GM19463 (cell line): ENCODE measurements around the gene TAGLN2.
A peak's percentile ranks its signal among the peaks of the same experiment; 100 is the strongest.

Experiments
- ATAC-seq: cut with Tn5 transposase; IDR thresholded peaks from one replicate; pipeline ENCODE4 v1.9.1; 2021; ENCODE audit warnings: mild to moderate bottlenecking, moderate library complexity; ENCODE audit not compliant: unreplicated experiment

TAGLN2 gene

DNA sequence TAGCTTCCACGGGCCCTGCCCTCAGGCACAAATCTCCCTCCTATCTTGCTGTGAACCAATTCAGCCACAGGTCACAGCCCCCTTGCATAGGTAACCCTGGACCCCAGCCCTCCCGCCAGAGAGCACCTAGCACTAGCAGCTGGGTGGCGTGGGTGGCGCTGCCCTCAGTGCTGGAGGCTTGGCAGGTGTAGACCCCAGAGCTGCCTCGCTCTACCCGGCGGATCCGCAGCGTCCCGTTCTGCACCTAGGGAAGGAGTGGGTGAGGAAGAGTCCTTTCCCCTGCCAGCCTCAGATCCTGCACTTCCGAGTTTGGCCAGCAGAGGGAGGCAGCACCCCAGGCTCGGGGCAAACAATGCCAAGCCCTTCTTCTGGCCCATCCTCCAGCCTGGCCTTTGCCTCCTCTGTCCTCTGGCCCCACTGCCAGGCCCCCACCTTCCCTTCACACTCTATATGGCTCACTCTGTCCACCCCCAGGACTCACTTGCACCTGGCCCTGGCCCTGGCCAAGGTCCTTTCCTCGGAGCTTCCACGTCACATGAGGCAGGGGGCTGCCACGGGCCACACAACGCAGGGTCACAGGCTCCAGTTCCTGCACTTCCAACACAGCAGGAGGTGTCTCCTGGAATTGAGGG, 11.1 kb upstream of the TAGLN2 start:
- ATAC-seq = no peak

- no peak for ATAC-seq
These were observed 10.5 kb upstream of the TAGLN2 start for GRCh38 chr1:159935719-159936272.

GRCh38 chr1:159935305-159935704, 10.0 kb upstream of the TAGLN2 start:
- ATAC-seq = no peak

DNA sequence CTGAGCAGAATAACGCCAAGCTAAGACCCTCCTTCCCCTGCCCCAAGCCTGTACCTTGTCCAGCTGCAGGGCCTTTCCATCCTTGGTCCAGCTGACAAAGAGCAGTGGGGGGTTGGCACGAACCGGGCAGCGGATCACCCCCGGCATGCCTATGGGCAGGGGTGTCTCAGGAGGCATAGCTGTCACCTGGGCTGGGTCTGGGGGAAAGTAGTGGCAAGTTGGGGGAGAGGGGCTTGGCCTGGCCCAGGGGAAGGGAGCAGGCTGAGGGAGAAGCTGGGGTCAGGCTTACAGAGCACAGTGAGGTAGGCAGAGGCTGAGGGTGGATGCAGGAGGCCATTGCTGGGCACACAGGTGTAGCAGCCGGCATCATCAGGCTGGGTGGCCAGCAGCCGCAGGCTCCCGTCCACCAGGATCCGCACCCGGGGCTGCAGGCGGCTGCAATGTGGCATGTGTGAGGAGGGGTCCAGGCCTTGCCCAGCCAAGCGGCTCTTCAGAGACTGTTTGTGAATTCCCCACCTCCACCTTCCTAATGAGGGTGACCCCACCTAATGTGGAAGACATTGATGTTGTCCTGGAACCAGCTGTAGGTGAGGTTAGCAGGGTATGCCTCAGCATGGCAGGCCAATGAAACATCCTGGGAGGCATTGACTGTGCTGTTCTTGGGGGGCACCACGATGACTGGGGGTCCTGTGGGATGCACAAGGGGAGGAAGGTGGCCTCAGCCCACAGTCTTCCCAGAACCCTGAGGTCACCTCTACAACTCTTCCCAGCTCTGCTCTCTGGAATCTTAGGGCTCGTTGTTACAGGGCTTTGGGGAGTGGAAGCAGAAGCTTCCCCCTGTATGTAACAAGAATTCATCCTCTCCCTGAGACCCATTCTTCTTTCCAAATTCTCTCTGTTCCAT, 9.1 kb upstream of the TAGLN2 start:
- ATAC-seq = no peak

GRCh38 chr1:159933347-159933746, 8.0 kb upstream of the TAGLN2 start:
- no peak for ATAC-seq

GRCh38 chr1:159932296-159933285, 7.3 kb upstream of the TAGLN2 start:
- ATAC-seq = no peak

- ATAC-seq = no peak
These were observed 6.5 kb upstream of the TAGLN2 start for GRCh38 chr1:159931795-159932173.

DNA sequence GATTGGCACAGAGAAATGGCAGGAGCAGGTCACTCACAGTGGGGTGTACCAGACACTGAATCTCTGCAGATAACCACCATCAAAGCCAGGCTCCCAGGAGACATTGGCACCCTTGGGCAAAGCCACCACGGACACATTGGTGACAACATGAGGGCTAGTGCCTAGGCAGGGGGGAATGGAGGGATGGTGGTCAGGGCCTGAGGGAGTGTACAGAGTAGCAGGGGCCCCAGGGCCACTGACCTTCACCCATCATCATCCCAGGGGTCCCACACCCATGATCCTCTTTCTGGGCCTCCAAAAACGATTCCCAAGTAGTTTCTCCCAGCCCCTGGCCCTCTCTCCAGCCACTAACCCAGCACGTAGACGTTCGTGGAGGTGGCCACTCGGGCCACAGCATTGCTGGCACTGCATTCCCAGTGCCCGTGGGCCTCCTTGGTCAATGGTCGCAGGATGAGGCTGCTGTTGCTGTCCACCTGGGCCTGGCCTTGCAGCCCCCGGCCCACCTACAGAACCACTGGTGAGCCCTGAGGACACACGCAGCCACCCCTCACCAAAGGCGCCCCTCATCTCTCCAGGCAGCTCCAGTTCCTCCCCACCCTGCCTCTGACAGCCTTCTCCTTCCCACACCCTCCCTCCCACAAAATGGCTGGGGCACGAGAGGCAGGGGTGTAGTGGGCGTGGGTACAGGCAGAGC, 5.9 kb upstream of the TAGLN2 start:
- no peak for ATAC-seq

- no peak for ATAC-seq
These were observed 5.3 kb upstream of the TAGLN2 start for GRCh38 chr1:159930634-159931033.

DNA sequence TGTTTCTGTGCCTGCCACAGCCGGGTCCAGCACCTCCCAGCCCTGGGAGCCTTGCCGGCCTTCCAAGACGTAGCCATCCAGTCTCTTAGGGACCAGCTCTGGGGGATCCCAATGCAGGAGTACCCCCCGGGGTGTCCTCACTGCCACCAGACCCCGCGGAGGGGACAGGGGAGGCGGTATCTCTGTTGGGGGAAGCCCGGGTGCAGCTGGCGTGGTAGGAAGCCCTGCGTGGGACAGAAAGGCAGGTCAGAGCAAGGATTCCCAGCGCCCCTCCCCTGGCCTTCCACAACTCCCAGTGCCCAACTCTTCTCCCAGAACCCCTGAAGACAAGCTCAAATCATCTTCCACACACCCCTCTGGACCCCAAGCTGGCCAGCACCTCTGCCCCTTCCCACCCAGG, 4.9 kb upstream of the TAGLN2 start:
- no peak for ATAC-seq

DNA sequence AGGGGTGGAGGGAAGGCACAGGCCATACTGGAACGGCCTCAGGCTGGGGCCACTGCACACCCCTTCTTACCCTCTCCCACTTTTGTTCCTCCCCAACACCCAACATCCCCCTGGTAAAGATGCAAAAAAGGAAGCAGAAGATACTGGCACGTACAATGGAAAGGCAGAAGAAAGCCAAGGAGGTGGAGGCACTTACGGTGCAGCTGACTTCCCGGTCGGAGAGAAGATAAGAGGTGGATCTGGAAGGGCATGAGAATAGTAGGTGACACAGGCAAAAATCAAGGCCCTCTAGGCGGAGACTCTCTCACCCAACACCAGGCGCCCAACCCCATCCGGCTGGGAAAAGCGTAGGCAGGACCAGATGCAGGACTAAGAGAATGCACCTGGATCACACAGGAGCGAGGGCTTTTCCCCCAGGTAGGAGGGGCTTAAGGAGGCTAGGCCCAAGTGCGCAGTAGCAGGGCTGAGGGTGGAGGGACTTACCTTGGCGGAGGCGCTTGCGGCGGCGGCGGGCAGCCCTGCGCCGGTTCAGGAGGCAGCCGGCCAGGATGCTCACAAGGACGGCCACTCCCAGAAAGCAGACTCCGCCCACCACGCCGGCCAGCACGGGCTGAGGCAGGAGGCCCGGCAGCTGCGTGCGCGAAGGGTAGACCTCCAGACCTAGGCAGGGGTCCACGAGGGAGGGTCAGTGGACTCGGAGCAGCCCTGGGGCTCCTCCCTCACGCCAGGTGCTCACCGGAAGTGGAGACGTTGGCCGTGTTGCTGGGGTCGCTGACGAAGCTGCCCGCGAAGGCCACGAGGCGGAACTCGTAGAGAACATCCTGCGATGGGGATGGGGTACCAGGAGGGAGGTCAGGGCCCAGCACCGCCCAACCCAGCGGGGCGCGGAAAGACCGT, 4.1 kb upstream of the TAGLN2 start:
- no peak for ATAC-seq

DNA sequence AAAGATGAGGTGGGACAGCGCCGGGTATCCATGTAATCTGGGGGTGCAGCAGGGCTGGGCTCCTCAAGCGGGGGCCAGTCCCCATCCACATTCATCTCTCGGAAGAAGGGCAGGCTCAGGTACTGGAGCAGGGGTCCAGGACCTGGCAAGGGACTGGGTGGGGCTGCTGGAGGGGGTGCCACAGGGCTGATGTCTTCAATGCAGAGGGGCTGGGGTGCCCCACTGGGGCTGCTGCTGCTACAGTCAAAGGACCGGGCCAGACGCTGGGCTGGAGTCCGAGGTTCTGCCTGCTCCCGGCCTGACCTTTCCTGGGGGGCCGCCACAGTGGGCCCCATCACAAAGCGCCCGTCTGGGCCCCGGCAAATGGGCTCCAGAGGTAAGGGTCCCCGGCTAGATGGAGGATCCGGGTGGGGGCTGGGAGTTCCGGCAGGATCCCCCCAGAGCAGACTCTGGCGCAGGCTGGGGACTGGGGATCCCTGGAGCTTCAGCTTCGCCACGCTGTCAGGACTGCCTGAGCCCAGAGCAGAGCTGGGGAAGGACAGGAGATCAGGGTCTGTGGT, 3.3 kb upstream of the TAGLN2 start:
- ATAC-seq = no peak

GRCh38 chr1:159927849-159928431, 2.6 kb upstream of the TAGLN2 start:
- no peak for ATAC-seq

DNA sequence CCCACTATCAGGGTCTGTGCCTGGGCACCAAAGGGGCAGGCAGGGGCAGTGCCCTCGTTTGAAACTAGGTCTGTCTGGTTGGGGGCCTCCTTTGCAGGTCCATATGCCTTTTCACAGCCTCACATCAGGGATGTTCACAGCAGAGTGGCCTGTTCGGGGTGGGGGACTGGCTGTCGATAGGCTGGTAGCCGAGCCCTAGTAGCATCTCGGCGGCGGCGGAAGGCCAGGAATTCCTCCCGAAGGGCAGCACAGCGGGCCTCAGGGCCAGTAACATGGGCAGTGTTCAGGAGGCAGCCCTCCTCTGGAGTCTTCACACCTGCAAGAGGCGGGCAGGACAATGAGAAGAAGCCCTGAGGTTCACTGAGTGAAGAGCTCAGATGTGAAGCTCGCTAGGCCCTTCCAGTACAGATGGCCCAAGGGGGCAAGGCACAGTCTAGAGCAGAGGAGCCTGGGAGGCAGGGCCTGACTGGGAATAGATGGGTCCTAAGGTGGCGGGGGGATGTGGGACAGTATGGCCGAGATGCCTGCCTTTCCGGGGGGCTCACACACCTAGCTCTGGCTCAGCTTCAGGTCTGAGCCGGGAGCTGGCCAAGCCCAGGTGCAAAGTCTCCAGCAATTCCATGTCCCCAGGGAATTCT, 2.0 kb upstream of the TAGLN2 start:
- ATAC-seq = no peak

DNA sequence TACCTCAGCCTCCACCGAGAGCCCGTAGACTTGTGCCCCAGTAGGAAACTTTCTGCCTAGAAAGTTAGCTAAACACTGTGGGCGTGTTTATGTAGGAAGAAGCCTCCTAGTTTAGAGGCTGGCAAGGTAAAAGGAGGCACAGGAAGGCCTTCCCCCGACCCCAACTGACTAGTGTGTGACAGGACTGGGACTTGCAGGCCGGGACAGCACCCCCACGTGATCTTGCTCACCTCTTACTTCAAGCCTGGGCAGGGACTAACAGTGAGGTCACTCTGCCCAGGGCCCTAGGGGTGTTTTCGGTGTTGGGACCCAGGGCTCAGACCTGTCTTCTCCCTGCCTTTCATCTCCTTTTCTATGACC, 392 bp upstream of the TAGLN2 start:
- peak; percentile 1 for ATAC-seq

GRCh38 chr1:159924025-159924790, 1.1 kb downstream of the TAGLN2 start:
- ATAC-seq = peak; percentile 7

- peak; percentile 22 for ATAC-seq
These were observed 1.9 kb downstream of the TAGLN2 start for GRCh38 chr1:159923203-159924024.
